GM10266 (cell line): ENCODE measurements around the gene NDUFS3.
"Not testable (repeated sequence)": the region's sequence is repeated elsewhere in the genome, so short reads cannot be mapped to it uniquely, and the experiment has no call there.

ENCODE experiments used
- DNase-seq: peaks from one replicate; pipeline ENCODE4 v3.0.0; 2012; ENCODE audit errors: extremely low spot score
- TF ChIP-seq, protein P1 (sequence below): IDR thresholded peaks from 2 replicates; pipeline ENCODE4 v1.5.1; 2012; ENCODE audit warnings: mild to moderate bottlenecking, low read depth; ENCODE audit not compliant: control insufficient read depth, insufficient read depth; ENCODE audit errors: missing control alignments

Gene NDUFS3

DNA sequence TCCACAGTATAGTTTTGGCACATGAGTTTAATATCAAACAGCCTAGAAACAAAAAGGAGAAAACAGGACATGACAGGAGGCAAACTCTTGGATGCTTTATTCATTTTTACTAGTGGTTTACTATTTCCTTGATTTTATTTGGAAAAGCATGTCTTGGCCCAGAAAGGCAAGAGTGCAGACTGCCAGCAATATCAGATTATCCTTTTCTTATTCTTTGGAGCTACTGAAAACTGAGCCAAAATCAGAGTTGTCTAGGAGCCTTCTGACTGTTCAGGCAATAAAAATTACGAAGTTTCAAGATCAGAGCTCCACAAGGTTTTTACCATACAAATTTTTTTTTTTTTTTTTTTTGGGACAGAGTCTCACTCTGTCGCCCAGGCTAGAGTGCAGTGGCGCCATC is 42.0 kb upstream of the NDUFS3 start:
- TF ChIP-seq, protein P1, sequence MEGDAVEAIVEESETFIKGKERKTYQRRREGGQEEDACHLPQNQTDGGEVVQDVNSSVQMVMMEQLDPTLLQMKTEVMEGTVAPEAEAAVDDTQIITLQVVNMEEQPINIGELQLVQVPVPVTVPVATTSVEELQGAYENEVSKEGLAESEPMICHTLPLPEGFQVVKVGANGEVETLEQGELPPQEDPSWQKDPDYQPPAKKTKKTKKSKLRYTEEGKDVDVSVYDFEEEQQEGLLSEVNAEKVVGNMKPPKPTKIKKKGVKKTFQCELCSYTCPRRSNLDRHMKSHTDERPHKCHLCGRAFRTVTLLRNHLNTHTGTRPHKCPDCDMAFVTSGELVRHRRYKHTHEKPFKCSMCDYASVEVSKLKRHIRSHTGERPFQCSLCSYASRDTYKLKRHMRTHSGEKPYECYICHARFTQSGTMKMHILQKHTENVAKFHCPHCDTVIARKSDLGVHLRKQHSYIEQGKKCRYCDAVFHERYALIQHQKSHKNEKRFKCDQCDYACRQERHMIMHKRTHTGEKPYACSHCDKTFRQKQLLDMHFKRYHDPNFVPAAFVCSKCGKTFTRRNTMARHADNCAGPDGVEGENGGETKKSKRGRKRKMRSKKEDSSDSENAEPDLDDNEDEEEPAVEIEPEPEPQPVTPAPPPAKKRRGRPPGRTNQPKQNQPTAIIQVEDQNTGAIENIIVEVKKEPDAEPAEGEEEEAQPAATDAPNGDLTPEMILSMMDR, result no peak
- DNase-seq, result no peak

DNA sequence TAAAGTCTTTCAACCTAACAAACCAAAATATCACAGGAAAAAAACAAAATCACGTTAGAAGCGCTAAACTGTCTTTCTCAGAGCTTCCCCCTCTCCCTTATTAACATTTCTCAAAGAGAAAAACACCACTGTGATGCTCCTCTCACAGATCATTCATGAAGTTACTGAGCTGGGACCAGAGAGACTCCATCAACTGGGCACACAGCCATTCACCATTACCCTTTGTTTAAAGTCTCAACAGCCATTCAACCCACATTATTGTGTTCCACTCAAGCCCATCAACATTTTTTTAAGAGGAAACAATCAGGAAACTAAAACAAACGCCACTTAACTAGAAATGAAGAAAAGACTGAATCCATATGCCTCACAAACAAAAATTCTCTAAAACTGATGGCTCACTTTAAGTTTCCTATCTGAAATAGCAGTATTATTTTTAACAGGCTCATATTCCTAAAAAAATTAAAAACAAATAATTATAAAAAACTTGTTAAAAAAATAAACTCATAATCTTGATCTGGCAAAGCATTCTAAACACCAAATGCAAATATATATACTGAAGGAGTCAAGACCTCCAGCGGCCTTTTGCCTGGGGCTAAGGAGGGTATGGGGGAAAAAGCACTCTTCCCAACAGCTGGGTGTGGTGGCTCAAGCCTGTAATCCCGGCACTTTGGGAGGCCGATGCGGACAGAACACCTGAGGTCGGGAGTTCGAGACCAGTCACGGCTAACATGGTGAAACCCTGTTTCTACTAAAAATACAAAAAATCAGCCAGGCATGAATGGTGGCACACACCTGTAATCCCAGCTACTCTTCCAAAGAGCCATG is 39.9 kb upstream of the NDUFS3 start:
- DNase-seq, result no peak
- TF ChIP-seq, protein P1, result no peak

DNA sequence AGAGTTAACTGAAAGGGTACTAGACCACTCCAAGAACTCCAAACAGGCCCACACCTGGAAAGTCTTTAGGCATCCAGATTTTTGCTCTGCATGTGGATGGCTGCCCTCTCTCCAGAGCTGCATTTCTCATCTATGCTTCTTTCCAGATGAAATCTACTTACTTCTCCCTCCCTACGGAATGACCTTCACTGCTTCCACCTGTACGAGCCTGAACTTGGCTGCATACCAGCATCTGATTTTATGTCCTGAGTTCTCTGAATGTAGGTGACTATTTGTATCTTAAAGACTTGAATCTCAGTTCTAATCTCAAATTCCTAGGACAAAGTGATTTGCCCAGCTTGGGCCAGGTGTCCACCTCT is 39.2 kb upstream of the NDUFS3 start:
- DNase-seq, result no peak
- TF ChIP-seq, protein P1, result no peak

- TF ChIP-seq, protein P1, result no peak
- no peak for DNase-seq
Measured at GRCh38 chr11:47541070-47541469, 37.8 kb upstream of the NDUFS3 start.

- TF ChIP-seq, protein P1, result no peak
- no peak for DNase-seq
Measured at GRCh38 chr11:47545298-47545697, 33.6 kb upstream of the NDUFS3 start.

- DNase-seq, result not testable (repeated sequence)
Measured at GRCh38 chr11:47546274-47546673, 32.6 kb upstream of the NDUFS3 start.

DNA sequence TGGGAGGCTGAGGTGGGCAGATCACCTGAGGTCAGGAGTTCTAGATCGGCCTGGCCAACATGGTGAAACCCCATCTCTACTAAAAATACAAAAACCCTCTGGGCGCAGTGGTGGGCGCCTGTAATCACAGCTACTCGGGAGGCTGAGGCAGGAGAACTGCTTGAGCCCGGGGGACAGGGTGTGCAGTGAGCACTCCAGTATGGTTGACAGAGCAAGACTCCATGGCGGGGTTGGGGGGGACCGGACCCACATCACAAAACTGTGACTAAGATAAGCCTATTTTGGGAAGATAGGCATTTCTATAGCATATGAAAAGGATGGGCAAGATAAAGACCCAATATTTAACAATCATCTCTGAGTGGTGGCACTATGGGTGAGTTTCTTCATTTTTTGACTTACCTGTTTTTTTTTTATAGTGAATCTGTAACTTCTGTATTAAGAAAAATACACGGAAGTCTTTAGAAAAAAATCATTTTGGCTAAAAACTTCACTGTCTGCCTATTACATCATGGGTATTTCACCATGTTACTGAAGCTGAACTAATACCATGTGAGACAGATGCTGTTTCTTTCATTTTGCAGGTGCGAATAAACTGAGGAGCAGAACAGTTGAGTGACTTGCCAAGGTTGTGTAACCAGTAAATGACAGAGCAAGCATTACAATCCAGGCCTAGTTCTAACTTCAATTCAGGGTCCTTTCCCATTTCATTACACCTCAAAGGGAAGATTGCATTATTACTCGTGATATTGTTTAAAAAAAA is 28.4 kb upstream of the NDUFS3 start:
- DNase-seq, result no peak
- TF ChIP-seq, protein P1, result no peak
